Measurements from ENCODE around the gene PSAPL1. TPM values are rescaled to one million over a fixed set of nuclear protein-coding genes. Genes with fewer than 3 reads are reported as not detected.

The PSAPL1 gene
- total RNA-seq, 6 experiments from 2014 or later, result not detected

DNA sequence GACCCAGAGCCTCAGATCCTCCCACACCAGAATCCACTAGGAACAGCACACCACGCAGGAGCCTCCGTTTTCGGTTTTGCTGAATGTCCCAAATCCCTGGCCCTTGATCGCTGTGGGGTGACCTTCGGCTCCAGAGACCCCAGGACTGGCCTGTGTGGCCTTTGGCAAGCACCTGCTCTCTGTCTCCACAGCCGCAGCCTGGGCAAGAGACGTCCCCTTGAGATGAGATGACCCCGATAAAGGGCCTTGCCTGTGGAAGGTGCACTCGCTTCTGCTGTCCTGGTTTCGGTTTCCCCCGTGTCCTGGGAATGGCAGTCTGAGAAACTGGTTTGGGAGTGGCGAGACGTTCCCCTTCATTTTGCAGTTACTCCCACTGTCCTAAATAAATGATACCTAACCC is 9.6 kb downstream of the PSAPL1 start:
- Histone ChIP-seq H3K4me1 (no peaks in the 10 kb centered on the region), H3K36me3 (no peaks in the 10 kb centered on the region), H3K27ac (no peak overlapping the region), H3K9me3 (no peaks in the 10 kb centered on the region), H3K4me3 (no peak overlapping the region), H3K27me3 (no peaks in the 10 kb centered on the region)
- ATAC-seq (no peak), DNase-seq (peak in 1 of 3 donors; percentile 11)
- TF ChIP-seq, protein P1, sequence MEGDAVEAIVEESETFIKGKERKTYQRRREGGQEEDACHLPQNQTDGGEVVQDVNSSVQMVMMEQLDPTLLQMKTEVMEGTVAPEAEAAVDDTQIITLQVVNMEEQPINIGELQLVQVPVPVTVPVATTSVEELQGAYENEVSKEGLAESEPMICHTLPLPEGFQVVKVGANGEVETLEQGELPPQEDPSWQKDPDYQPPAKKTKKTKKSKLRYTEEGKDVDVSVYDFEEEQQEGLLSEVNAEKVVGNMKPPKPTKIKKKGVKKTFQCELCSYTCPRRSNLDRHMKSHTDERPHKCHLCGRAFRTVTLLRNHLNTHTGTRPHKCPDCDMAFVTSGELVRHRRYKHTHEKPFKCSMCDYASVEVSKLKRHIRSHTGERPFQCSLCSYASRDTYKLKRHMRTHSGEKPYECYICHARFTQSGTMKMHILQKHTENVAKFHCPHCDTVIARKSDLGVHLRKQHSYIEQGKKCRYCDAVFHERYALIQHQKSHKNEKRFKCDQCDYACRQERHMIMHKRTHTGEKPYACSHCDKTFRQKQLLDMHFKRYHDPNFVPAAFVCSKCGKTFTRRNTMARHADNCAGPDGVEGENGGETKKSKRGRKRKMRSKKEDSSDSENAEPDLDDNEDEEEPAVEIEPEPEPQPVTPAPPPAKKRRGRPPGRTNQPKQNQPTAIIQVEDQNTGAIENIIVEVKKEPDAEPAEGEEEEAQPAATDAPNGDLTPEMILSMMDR (IDR thresholded peaks at IDR 0.05), result no peak
- TF ChIP-seq POLR2A (IDR thresholded peaks at IDR 0.05), result no peak
- intact Hi-C loops (cut with DNase I), result loop anchor here in 1 of 2 donors (10.0 kb wide), 1 partner anchor 50 kb away; no protein-coding TSS in a partner anchor
- 81% methylated on average over 7 of the region's 13 CpGs for WGBS (ENCODE audit: insufficient coverage, low coverage, low lambda C conversion rate, missing lambda C conversion rate)

DNA sequence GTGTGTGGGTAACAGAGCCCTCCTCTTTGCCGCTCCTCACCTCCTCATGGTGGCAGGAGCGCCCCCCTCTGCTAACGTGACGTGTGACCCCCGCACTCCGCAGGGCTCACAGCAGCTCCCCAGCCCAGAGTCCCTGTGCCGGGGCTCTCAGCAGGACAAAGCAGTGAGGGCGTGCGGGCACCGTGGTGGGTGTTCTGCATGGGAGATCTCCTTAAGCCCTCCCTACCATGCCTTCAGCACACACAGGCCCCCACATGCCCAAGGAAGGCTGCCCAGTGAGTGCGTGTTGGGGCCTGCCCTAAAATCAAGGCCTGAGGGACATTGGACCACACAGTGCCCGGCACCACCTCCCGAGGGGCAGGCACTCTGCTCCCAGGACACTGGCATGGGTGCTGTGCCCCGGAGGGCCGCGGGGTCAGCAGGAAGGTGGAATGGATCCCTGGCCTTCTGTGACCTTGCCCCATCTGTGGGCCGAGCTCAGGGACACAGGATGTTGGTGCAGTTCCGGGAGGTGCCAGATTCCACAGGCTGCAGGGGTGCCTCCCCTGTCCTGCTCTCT is 10.1 kb downstream of the PSAPL1 start:
- intact Hi-C loops (cut with DNase I), result loop anchor here in 1 of 2 donors (10.0 kb wide), 1 partner anchor 50 kb away; no protein-coding TSS in a partner anchor
- Histone ChIP-seq H3K27me3 (no peaks in the 10 kb centered on the region), H3K36me3 (no peaks in the 10 kb centered on the region), H3K4me1 (no peaks in the 10 kb centered on the region), H3K9me3 (no peaks in the 10 kb centered on the region), H3K27ac (no peak overlapping the region), H3K4me3 (no peak overlapping the region)
- DNase-seq (peak in 2 of 3 donors; percentile 5 to 38), ATAC-seq (no peak)
- TF ChIP-seq, protein P1 (IDR thresholded peaks at IDR 0.05), result no peak
- no peak for TF ChIP-seq POLR2A (IDR thresholded peaks at IDR 0.05)
- WGBS (ENCODE audit: insufficient coverage, low coverage, low lambda C conversion rate, missing lambda C conversion rate), result 70% methylated on average over 4 of the region's 18 CpGs

DNA sequence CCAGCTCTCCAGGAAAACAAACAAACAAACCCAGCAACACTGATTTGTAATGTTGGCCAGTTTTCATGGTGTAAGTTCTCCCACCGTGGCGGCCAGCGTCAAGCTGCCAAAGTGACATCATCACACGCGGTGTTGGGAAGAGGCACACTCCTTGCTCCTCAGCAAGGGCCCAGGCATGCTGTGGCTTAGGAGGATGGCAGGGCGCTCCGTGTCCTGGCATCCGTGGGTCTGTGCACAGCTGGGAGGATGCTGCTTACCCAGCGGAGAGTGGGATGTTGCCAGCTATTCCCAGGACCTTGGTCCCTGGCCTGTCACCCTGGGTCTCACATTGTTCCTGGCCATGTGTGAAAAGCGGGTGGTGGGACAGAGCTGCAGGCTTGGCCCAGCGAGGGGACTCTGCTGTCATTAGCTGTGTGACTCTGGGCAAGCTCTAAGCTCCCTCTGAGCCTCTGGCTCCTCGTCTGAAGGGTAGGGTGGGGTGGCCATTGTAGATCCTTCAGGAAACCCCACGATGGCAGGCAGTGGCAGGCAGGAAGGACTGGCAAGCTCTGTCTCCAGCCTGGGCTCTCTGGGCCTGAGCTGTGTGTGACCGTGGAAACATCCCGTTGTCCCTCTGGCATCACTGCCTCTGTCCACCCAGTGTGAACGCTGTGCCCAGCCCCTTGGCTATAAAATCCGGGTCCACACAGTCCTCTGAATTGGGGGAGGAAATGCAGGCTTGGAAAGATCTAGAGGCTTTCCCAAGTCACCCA is 10.8 kb downstream of the PSAPL1 start:
- ATAC-seq (no peak), DNase-seq (peak in 2 of 3 donors; percentile 10 to 35)
- H3K4me1 ChIP-seq, result no peaks in the 10 kb centered on the region
- intact Hi-C loops (cut with DNase I), result loop anchor here in 1 of 2 donors (10.0 kb wide), 1 partner anchor 49 kb away; no protein-coding TSS in a partner anchor
- no peaks in the 10 kb centered on the region for H3K36me3 ChIP-seq
- H3K9me3 ChIP-seq, result no peaks in the 10 kb centered on the region
- WGBS (ENCODE audit: insufficient coverage, low coverage, low lambda C conversion rate, missing lambda C conversion rate), result 64% methylated on average over 3 of the region's 17 CpGs
- no peak overlapping the region for H3K4me3 ChIP-seq
- H3K27ac ChIP-seq, result no peak overlapping the region
- H3K27me3 ChIP-seq, result no peaks in the 10 kb centered on the region
- TF ChIP-seq, protein P1 (IDR thresholded peaks at IDR 0.05), result no peak
- no peak for TF ChIP-seq POLR2A (IDR thresholded peaks at IDR 0.05)

DNA sequence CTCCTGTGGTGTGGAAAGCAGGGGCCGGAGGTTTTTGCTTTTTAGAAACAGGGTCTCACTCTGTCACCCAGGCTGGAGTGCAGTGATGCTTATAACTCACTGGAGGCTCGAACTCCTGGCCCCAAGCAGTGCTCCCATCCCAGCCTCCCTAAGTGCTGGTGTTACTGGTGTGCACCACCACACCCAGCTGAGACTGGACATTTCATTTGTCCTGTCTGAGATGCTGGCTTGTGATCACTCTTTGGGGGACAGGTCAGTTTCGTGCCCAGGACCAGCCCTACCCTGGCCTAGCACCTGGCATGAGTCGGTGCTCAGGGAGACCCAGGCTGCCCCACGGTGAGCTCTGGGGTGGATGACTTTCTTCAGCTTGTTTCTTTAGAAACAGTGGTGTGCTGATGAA is 11.3 kb downstream of the PSAPL1 start:
- Histone ChIP-seq H3K9me3 (no peaks in the 10 kb centered on the region), H3K4me3 (no peak overlapping the region), H3K36me3 (no peaks in the 10 kb centered on the region), H3K27ac (no peak overlapping the region), H3K4me1 (no peaks in the 10 kb centered on the region), H3K27me3 (no peaks in the 10 kb centered on the region)
- TF ChIP-seq, protein P1 (IDR thresholded peaks at IDR 0.05), result no peak
- no peak for TF ChIP-seq POLR2A (IDR thresholded peaks at IDR 0.05)
- ATAC-seq (no peak), DNase-seq (no peak)
- 90% methylated on average over 2 of the region's 5 CpGs for WGBS (ENCODE audit: insufficient coverage, low coverage, low lambda C conversion rate, missing lambda C conversion rate)
- intact Hi-C loops (cut with DNase I), result loop anchor here in 1 of 2 donors (10.0 kb wide), 1 partner anchor 49 kb away; no protein-coding TSS in a partner anchor
